Endothelial cell of umbilical vein (primary cell): ENCODE results near the gene RRP36. TPM values are rescaled to one million over a fixed set of nuclear protein-coding genes. Genes with fewer than 3 reads are reported as not detected.
"Not testable (repeated sequence)": the region's sequence is repeated elsewhere in the genome, so short reads cannot be mapped to it uniquely, and the experiment has no call there.

Experiments used
- BruUV-seq: library from RNA; stranded (reverse); fragments of 400-500 nt; replicated peaks from 2 replicates; lab custom pipeline; 2021; lab: Mats Ljungman, UMichigan
- CTCF ChIA-PET: fragments of 300-600, 350-600 bp; sonication (Branson Sonifier 250); formaldehyde crosslinking; loops from one replicate; lab custom pipeline; 2021; ENCODE audit warnings: antibody characterized with exemption, inconsistent platforms; lab: Charles Lee
- POLR2A ChIA-PET: fragments of 300-600, 350-600 bp; sonication (Branson Sonifier 250); formaldehyde crosslinking; loops from one replicate; lab custom pipeline; 2021; ENCODE audit warnings: antibody characterized with exemption, inconsistent platforms; lab: Charles Lee
- DNase-seq: peaks from one replicate; pipeline ENCODE4 v3.0.0-alpha.2; 2011; ENCODE audit warnings: low read depth, low spot score
- FAIRE-seq: peaks from 2 replicates; lab custom pipeline; 2011; peaks lifted over from hg19 to GRCh38; lab: Jason Lieb, UNC
- H2AFZ ChIP-seq: 2 replicates; pipeline ENCODE4 v1.6.0; 2012; ENCODE audit warnings: low read depth, low read length, control low read depth, inconsistent platforms
- H3K27ac ChIP-seq: 2 replicates; pipeline ENCODE4 v1.5.1; 2011; ENCODE audit warnings: low read depth, mild to moderate bottlenecking, control low read depth, low read length, moderate library complexity; ENCODE audit not compliant: insufficient read depth
- H3K27me3 ChIP-seq, 2 experiments: 2 replicates each; pipeline versions ENCODE4 v1.6.0 to v1.6.1; 2011; ENCODE audit warnings: low read length in 2 of 2, mixed read lengths in 1 of 2; ENCODE audit not compliant: control insufficient read depth in 2 of 2, insufficient read depth in 2 of 2
- H3K36me3 ChIP-seq, 2 experiments: 2 replicates in 1 of 2; 3 replicates in 1 of 2; pipeline ENCODE4 v1.5.1; 2011; ENCODE audit warnings: low read length in 2 of 2, mild to moderate bottlenecking in 1 of 2, moderate library complexity in 1 of 2; ENCODE audit not compliant: control insufficient read depth in 2 of 2, insufficient read depth in 2 of 2; ENCODE audit errors: extremely low read depth in 1 of 2
- H3K4me1 ChIP-seq: 3 replicates; pipeline ENCODE4 v1.5.1; 2011; ENCODE audit warnings: mild to moderate bottlenecking, low read length; ENCODE audit not compliant: control insufficient read depth, insufficient read depth; ENCODE audit errors: extremely low read depth
- H3K4me2 ChIP-seq: 2 replicates; pipeline ENCODE4 v1.6.1; 2011; ENCODE audit warnings: low read length, control low read depth, mixed read lengths; ENCODE audit not compliant: insufficient read depth
- H3K4me3 ChIP-seq, 3 experiments: fragments of 200-600 bp in 1 of 3; sonication (generic), shearing (Covaris generic) in 1 of 3; replicated peaks in 1 of 3; 2 replicates each; pipeline ENCODE4 v1.5.1; 2011 to 2016; ENCODE audit warnings: control low read depth in 3 of 3, low read length in 3 of 3, mild to moderate bottlenecking in 2 of 3, inconsistent platforms in 1 of 3, low read depth in 1 of 3, moderate library complexity in 1 of 3; ENCODE audit not compliant: insufficient read depth in 1 of 3
- H3K79me2 ChIP-seq: 2 replicates; pipeline ENCODE4 v1.6.0; 2012; ENCODE audit warnings: low read length, inconsistent platforms; ENCODE audit not compliant: control insufficient read depth, insufficient read depth
- H3K9ac ChIP-seq: replicated peaks from 2 replicates; pipeline ENCODE3; 2011; ENCODE audit warnings: low read length, control low read depth; ENCODE audit not compliant: insufficient read depth; ENCODE audit errors: extremely low read depth
- H3K9me1 ChIP-seq: replicated peaks from 3 replicates; pipeline ENCODE4 v1.6.0; 2011; ENCODE audit warnings: mild to moderate bottlenecking, low read length; ENCODE audit not compliant: control insufficient read depth, insufficient read depth; ENCODE audit errors: extremely low read depth
- H3K9me3 ChIP-seq: replicated peaks from 2 replicates; pipeline ENCODE4 v1.5.1; 2012; ENCODE audit warnings: low read length, inconsistent platforms; ENCODE audit not compliant: control insufficient read depth, insufficient read depth
- H4K20me1 ChIP-seq: replicated peaks from 2 replicates; pipeline ENCODE3; 2011; ENCODE audit warnings: mild to moderate bottlenecking, low read length; ENCODE audit not compliant: control insufficient read depth, insufficient read depth; ENCODE audit errors: extremely low read depth
- EZH2 ChIP-seq: IDR thresholded peaks from 2 replicates; pipeline ENCODE4 v1.6.1; 2012; ENCODE audit warnings: borderline replicate concordance, low read depth, mild to moderate bottlenecking, moderate library complexity, low read length, inconsistent platforms; ENCODE audit not compliant: severe bottlenecking
- FOS ChIP-seq: IDR thresholded peaks from 2 replicates; pipeline ENCODE4 v1.6.1; 2011; ENCODE audit warnings: mild to moderate bottlenecking, low read length, moderate library complexity, borderline replicate concordance; ENCODE audit not compliant: insufficient read depth
- dilution Hi-C: fragments of 300-500 bp; cut with MboI; formaldehyde crosslinking; loops from one replicate; pipeline ENCODE4 v1.15.0; 2019; ENCODE audit warnings: low sequenced_read_pairs; ENCODE audit not compliant: extremely low pct_ligation_motif_present
- intact Hi-C: fragments of 100-400 bp; cut with micrococcal nuclease; formaldehyde crosslinking; loops from one replicate; pipeline ENCODE4 v1.10.0; 2022
- polyA plus RNA-seq, 4 experiments: library from polyadenylated mRNA; depleted of rRNA in 3 of 4; stranded (reverse) in 3 of 4; unstranded in 1 of 4; fragments of >200 nt; gene quantifications; 2 replicates each; pipeline versions ENCODE4 v1.2.1 to v1.2.3, GENCODE V29; 2011 to 2012; ENCODE audit warnings: missing spikeins in 1 of 4
- total RNA-seq: library from RNA; stranded (reverse); gene quantifications from 2 replicates; pipeline ENCODE4 v1.2.3, GENCODE V29; 2021
- TF ChIP-seq, protein P1 (sequence below): IDR thresholded peaks from 2 replicates; pipeline ENCODE4 v1.6.1; 2011; ENCODE audit not compliant: insufficient read depth, insufficient read length
- TF ChIP-seq, protein P2 (sequence below), 2 donors: IDR thresholded peaks; 1 replicate in 1 of 2; 2 replicates in 1 of 2; pipeline ENCODE4 v1.5.1; 2011; ENCODE audit warnings: low read length in 2 of 2, mild to moderate bottlenecking in 2 of 2, moderate library complexity in 2 of 2, control low read depth in 1 of 2, inconsistent platforms in 1 of 2, low read depth in 1 of 2; ENCODE audit not compliant: insufficient read depth in 1 of 2; ENCODE audit errors: extremely low read depth in 1 of 2

RRP36 gene
- total and polyA plus RNA-seq, 2 donors (not counting 3 experiments of a cell fraction or from before 2014, with no cell fraction given): 40.2 to 103 TPM

DNA sequence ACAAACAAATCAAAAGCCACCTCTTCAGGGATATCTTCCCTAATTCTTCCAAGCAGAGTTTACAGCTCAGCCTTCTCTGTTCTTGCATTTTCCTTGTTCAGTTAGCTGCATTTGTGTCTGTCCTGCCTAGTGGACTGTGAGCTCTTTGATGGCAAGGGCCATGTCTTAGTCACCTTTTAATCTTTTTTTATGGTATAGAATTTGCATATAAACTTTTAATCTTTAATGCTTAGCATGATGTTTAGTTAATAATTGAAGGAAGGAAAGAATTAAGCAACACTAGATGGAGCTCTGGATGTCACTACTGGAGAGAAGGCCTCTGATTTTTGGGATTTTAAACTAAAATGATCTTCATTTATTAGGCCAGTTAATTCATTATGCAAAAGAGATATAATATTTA lies 24.9 kb upstream of the RRP36 start:
- POLR2A ChIA-PET: interaction anchor here (0.8 to 0.9 kb wide), 2 partner anchors 12 to 17 kb away, joined by 3 to 8 read pairs; partner anchors contain the start of gene PPP2R5D
- dilution Hi-C loops: no loop called here
- H3K9ac ChIP-seq: no peak overlapping the region

GRCh38 chr6:42998205-42998604 lies 23.2 kb upstream of the RRP36 start:
- POLR2A ChIA-PET: not testable (repeated sequence)

More for the DNA sequence above, 24.9 kb upstream of the RRP36 start:
- Histone ChIP-seq H3K27me3 (no peaks in the 10 kb centered on the region), H3K4me3 (no peak overlapping the region), H2AFZ (no peak overlapping the region), H3K27ac (no peak overlapping the region), H3K36me3 (peaks cover 0 to 3% of the 10 kb centered on the region in 2 experiments), H3K79me2 (no peaks in the 10 kb centered on the region), H3K4me1 (no peaks in the 10 kb centered on the region), H3K4me2 (no peak overlapping the region), H3K9me3 (no peaks in the 10 kb centered on the region), H4K20me1 (no peaks in the 10 kb centered on the region), H3K9me1 (no peaks in the 10 kb centered on the region)
- intact Hi-C loops: no loop called here
- DNase-seq (no peak), FAIRE-seq (no peak)
- TF ChIP-seq, protein P1, sequence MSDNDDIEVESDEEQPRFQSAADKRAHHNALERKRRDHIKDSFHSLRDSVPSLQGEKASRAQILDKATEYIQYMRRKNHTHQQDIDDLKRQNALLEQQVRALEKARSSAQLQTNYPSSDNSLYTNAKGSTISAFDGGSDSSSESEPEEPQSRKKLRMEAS: no peak
- TF ChIP-seq FOS (no peak), EZH2 (no peak)
- TF ChIP-seq, protein P2, sequence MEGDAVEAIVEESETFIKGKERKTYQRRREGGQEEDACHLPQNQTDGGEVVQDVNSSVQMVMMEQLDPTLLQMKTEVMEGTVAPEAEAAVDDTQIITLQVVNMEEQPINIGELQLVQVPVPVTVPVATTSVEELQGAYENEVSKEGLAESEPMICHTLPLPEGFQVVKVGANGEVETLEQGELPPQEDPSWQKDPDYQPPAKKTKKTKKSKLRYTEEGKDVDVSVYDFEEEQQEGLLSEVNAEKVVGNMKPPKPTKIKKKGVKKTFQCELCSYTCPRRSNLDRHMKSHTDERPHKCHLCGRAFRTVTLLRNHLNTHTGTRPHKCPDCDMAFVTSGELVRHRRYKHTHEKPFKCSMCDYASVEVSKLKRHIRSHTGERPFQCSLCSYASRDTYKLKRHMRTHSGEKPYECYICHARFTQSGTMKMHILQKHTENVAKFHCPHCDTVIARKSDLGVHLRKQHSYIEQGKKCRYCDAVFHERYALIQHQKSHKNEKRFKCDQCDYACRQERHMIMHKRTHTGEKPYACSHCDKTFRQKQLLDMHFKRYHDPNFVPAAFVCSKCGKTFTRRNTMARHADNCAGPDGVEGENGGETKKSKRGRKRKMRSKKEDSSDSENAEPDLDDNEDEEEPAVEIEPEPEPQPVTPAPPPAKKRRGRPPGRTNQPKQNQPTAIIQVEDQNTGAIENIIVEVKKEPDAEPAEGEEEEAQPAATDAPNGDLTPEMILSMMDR (IDR thresholded peaks at IDR 0.05; ENCODE audit: extremely low read depth in 1 of 2, insufficient read depth in 1 of 2, low read depth in 1 of 2, low read length in 2 of 2): no peak
- CTCF ChIA-PET: interaction anchor here (0.9 to 1.3 kb wide), 7 partner anchors 8 to 147 kb away, joined by 3 to 7 read pairs (median 3); partner anchors contain the start of gene KLHDC3
- no TSS peak for BruUV-seq

More at GRCh38 chr6:42998205-42998604, 23.2 kb upstream of the RRP36 start:
- CTCF ChIA-PET: interaction anchor here (1.5 kb wide), 1 partner anchor 145 kb away, joined by 3 read pairs; no protein-coding TSS in a partner anchor
- H3K9me3 ChIP-seq, DNase-seq, dilution Hi-C loops, H3K4me1 ChIP-seq, H3K79me2 ChIP-seq, H4K20me1 ChIP-seq, FAIRE-seq, H3K9ac ChIP-seq, H3K4me2 ChIP-seq, BruUV-seq, H3K4me3 ChIP-seq, H3K36me3 ChIP-seq, intact Hi-C loops, H2AFZ ChIP-seq, H3K27me3 ChIP-seq, H3K27ac ChIP-seq, H3K9me1 ChIP-seq: not testable (repeated sequence)
